Osteoblast (primary cell): ENCODE data around the gene LHFPL3. TPM values are rescaled to one million over a fixed set of nuclear protein-coding genes. Genes with fewer than 3 reads are reported as not detected.
"Not testable (repeated sequence)": the region's sequence is repeated elsewhere in the genome, so short reads cannot be mapped to it uniquely, and the experiment has no call there.

Experiments
- DNase-seq: peaks from one replicate; pipeline ENCODE4 v3.0.0; 2011; ENCODE audit warnings: low spot score, mixed read lengths; ENCODE audit not compliant: insufficient read length; ENCODE audit errors: missing footprints
- H2AFZ ChIP-seq: 2 replicates; pipeline ENCODE4 v1.6.0; 2011; ENCODE audit warnings: mild to moderate bottlenecking, low read length
- H3K27ac ChIP-seq: 2 replicates; pipeline ENCODE4 v1.5.1; 2011; ENCODE audit warnings: mild to moderate bottlenecking, low read depth, low read length, moderate library complexity
- H3K27me3 ChIP-seq: 2 replicates; pipeline ENCODE4 v1.6.0; 2012; ENCODE audit warnings: mild to moderate bottlenecking, control low read depth, inconsistent platforms, low read length, moderate library complexity; ENCODE audit not compliant: insufficient read depth
- H3K36me3 ChIP-seq: 2 replicates; pipeline ENCODE4 v1.5.1; 2011; ENCODE audit warnings: mild to moderate bottlenecking, low read length, control low read depth, moderate library complexity; ENCODE audit not compliant: insufficient read depth
- H3K4me1 ChIP-seq: 2 replicates; pipeline ENCODE4 v1.5.1; 2011; ENCODE audit warnings: mild to moderate bottlenecking, low read length, control low read depth, moderate library complexity; ENCODE audit not compliant: insufficient read depth
- H3K4me2 ChIP-seq: 2 replicates; pipeline ENCODE4 v1.6.0; 2011; ENCODE audit warnings: mild to moderate bottlenecking, low read length; ENCODE audit not compliant: insufficient read depth
- H3K4me3 ChIP-seq: fragments of 200-600 bp; sonication (generic); 3 replicates; pipeline ENCODE4 v1.5.1; 2012; ENCODE audit warnings: mild to moderate bottlenecking, low read length, inconsistent platforms; ENCODE audit not compliant: insufficient read depth
- H3K79me2 ChIP-seq: 2 replicates; pipeline ENCODE4 v1.6.0; 2012; ENCODE audit warnings: mild to moderate bottlenecking, low read length, control low read depth, inconsistent platforms; ENCODE audit not compliant: insufficient read depth
- H3K9me3 ChIP-seq: 2 replicates; pipeline ENCODE4 v1.5.1; 2011; ENCODE audit warnings: low read depth, low read length, control low read depth
- H4K20me1 ChIP-seq: 2 replicates; pipeline ENCODE4 v1.6.0; 2012; ENCODE audit warnings: mild to moderate bottlenecking, low read length, control low read depth; ENCODE audit not compliant: insufficient read depth
- total RNA-seq: library from RNA; depleted of rRNA; stranded (reverse); fragments of >200 nt; gene quantifications from 2 replicates; pipeline ENCODE4 v1.2.3, GENCODE V29; 2012
- TF ChIP-seq, protein P1 (sequence below): IDR thresholded peaks from 2 replicates; pipeline ENCODE4 v1.5.1; 2011; ENCODE audit warnings: mild to moderate bottlenecking, low read depth, low read length, moderate library complexity; ENCODE audit errors: extremely low read depth

Gene LHFPL3
- total RNA-seq: not detected in 2 replicates

DNA sequence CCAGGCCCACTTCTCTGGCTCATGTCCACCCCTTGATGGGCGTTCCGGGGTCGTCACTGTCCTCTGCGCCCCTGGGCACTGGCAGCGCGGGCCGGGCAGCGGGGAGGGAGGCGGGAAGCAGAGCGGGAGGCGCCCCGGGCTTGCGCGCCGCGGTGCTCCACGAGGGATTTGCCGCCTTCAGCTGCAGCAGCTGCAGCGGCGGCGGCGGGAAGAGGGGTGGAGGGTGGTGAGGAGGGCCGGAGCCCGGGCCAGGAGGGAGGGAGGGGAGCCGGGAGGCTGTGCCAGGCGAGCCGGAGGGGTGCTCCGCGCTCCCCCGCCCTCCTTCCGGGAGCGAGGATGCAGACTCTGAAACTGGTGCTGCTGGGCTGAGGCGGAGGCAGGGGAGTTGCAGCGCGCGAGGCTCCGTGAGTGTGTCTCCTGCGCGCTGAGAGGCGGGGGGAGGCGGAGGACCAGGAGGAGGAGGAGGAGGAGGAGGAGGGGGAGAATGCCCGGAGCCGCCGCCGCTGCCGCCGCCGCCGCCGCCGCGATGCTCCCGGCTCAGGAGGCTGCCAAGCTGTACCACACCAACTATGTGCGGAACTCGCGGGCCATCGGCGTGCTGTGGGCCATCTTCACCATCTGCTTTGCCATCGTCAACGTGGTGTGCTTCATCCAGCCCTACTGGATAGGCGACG, at the start of gene LHFPL3:
Gene LHFPL3 (plus strand): TSS at position 308 of the 674 bp plus-strand sequence.
- TF ChIP-seq, protein P1, sequence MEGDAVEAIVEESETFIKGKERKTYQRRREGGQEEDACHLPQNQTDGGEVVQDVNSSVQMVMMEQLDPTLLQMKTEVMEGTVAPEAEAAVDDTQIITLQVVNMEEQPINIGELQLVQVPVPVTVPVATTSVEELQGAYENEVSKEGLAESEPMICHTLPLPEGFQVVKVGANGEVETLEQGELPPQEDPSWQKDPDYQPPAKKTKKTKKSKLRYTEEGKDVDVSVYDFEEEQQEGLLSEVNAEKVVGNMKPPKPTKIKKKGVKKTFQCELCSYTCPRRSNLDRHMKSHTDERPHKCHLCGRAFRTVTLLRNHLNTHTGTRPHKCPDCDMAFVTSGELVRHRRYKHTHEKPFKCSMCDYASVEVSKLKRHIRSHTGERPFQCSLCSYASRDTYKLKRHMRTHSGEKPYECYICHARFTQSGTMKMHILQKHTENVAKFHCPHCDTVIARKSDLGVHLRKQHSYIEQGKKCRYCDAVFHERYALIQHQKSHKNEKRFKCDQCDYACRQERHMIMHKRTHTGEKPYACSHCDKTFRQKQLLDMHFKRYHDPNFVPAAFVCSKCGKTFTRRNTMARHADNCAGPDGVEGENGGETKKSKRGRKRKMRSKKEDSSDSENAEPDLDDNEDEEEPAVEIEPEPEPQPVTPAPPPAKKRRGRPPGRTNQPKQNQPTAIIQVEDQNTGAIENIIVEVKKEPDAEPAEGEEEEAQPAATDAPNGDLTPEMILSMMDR: no peak
- H3K27me3 ChIP-seq: peaks cover 35% of the 10 kb centered on the region

GRCh38 chr7:104281685-104282084, 46.7 kb upstream of the LHFPL3 start:
- not testable (repeated sequence) for H3K36me3 ChIP-seq, H3K4me3 ChIP-seq, H3K4me2 ChIP-seq, H3K79me2 ChIP-seq, H3K27ac ChIP-seq, H4K20me1 ChIP-seq, H3K4me1 ChIP-seq, DNase-seq, H3K9me3 ChIP-seq, H2AFZ ChIP-seq, H3K27me3 ChIP-seq

More for the DNA sequence above, at the start of gene LHFPL3:
- Histone ChIP-seq H3K4me2 (no peak within 1 kb of the TSS), H3K4me3 (no peak within 1 kb of the TSS), H2AFZ (no peak within 1 kb of the TSS), H3K79me2 (no peaks in the 10 kb centered on the region), H3K36me3 (no peaks in the 10 kb centered on the region), H3K4me1 (no peaks in the 10 kb centered on the region), H3K9me3 (no peaks in the 10 kb centered on the region), H3K27ac (no peak within 1 kb of the TSS), H4K20me1 (no peaks in the 10 kb centered on the region)
- peak; percentile 39 for DNase-seq

DNA sequence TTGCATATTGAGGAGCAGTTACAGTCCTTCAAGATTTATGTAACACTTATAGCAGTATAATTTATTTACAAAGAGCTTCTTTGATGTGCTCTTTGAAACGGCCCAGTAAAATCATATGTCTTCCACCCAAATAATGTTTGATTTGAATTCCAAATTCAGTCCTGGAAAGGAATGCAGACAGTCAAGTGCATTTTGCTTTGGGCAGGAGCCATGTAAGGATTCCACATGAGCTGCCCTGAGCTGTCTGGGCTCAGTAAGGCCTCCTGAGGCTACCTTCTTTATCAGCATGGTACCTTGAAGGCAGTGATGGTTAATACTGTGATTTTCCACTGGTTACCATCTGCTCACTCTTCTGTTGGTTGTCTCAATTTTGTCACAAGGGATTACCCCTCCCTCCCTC, 41.6 kb upstream of the LHFPL3 start:
- no peak overlapping the region for H3K4me2 ChIP-seq
- H4K20me1 ChIP-seq: no peaks in the 10 kb centered on the region
- H3K4me3 ChIP-seq: no peak overlapping the region
- no peaks in the 10 kb centered on the region for H3K9me3 ChIP-seq
- TF ChIP-seq, protein P1: no peak
- H3K27me3 ChIP-seq: no peaks in the 10 kb centered on the region
- H3K4me1 ChIP-seq: no peaks in the 10 kb centered on the region
- no peak for DNase-seq
- H3K27ac ChIP-seq: no peak overlapping the region
- no peaks in the 10 kb centered on the region for H3K79me2 ChIP-seq
- H3K36me3 ChIP-seq: no peaks in the 10 kb centered on the region
- H2AFZ ChIP-seq: no peak overlapping the region

DNA sequence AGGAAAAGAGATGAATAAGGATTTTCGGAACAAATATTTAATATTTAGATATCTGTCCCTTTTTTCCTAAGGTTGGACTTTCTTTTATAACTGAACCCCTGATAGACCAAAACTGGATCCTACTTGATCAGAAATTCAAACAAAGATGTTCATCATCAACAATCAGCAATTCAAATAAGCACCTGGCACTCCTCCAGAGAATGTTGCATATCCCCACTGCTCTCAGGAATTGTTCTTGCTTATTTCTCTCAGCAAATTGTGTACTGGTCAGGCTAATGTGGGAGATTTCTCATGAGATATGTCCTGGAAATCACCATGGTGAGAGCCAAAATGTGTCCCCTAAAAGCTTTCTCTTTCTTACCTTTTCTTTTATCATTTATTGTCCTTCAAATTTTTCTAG, 40.3 kb upstream of the LHFPL3 start:
- Histone ChIP-seq H3K4me3 (no peak overlapping the region), H3K9me3 (no peaks in the 10 kb centered on the region), H3K36me3 (no peaks in the 10 kb centered on the region), H3K79me2 (no peaks in the 10 kb centered on the region), H2AFZ (no peak overlapping the region), H3K4me1 (no peaks in the 10 kb centered on the region), H3K4me2 (no peak overlapping the region), H3K27me3 (no peaks in the 10 kb centered on the region), H4K20me1 (no peaks in the 10 kb centered on the region), H3K27ac (no peak overlapping the region)
- DNase-seq: no peak
- TF ChIP-seq, protein P1: no peak
